Type B pancreatic cell (in vitro differentiated cells): ENCODE results near the gene TMEM253. TPM values are rescaled to one million over a fixed set of nuclear protein-coding genes. Genes with fewer than 3 reads are reported as not detected.

ENCODE experiments used
- DNase-seq: peaks from one replicate; pipeline ENCODE4 v3.0.0; 2021; ENCODE audit warnings: mixed read lengths; ENCODE audit not compliant: unreplicated experiment; ENCODE audit errors: extremely low spot score
- H3K27ac Mint-ChIP-seq: 2 replicates; pipeline ENCODE4 v1.8.0; 2021; ENCODE audit warnings: mild to moderate bottlenecking, mixed read lengths
- H3K27me3 Mint-ChIP-seq: 2 replicates; pipeline ENCODE4 v1.8.0; 2021; ENCODE audit warnings: mixed read lengths
- H3K36me3 Mint-ChIP-seq: 2 replicates; pipeline ENCODE4 v1.8.0; 2021; ENCODE audit warnings: mixed read lengths
- H3K4me1 Mint-ChIP-seq: one replicate; pipeline ENCODE4 v1.8.0; 2021; ENCODE audit warnings: mixed read lengths; ENCODE audit not compliant: unreplicated experiment
- H3K4me3 Mint-ChIP-seq: 2 replicates; pipeline ENCODE4 v1.8.0; 2021; ENCODE audit warnings: mild to moderate bottlenecking, mixed read lengths
- H3K9me3 Mint-ChIP-seq: 2 replicates; pipeline ENCODE4 v1.8.0; 2021; ENCODE audit warnings: mixed read lengths
- CTCF ChIP-seq: fragments of 200-600 bp; sonication (generic); conservative IDR thresholded peaks from 2 replicates; pipeline ENCODE4 v1.5.0; 2021; ENCODE audit warnings: antibody characterized with exemption, mild to moderate bottlenecking
- total RNA-seq: library from RNA; stranded (reverse); gene quantifications from 2 replicates; pipeline ENCODE4 v1.2.1, GENCODE V29; 2021; ENCODE audit warnings: low replicate concordance

Gene TMEM253
- total RNA-seq, 1 donor from 2014 or later = 1.8 TPM

DNA sequence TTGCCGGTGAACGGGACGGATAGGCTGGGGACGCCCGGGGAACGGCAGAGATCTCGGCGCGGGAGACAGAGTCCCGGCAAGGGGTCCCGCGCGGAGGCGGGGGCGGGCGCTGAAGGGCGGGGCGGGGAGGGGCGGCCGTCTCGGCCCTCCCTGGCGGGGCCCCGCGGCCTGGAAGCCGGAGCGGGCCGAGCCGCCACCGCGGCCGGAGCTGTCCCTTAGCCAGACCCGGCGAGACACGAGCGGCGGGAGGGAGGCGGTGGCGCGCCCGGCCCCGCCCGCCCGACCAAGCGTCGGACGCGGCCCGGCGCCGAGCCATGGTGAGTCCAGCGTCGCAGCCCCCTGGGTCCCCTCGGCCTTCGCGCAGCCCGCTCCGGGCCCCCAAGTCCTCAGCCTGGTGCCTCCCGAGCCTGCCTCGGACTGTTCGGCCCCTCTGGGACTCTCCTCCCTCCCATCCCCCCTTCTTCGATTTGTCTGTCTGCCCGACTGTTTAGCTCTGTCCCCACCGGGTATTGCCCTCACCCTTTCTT is 30.7 kb upstream of the TMEM253 start, which contains the start of gene ARHGEF40:
Gene ARHGEF40, plus strand, starts transcription at position 222 of the 527 bp plus-strand sequence. Its CDS starts 93 bp downstream, at position 315.
- no peaks in the 10 kb centered on the region for H3K9me3 Mint-ChIP-seq
- peak within 1 kb of the TSS; percentile 94 for H3K4me3 Mint-ChIP-seq
- H3K27me3 Mint-ChIP-seq = peaks cover 28% of the 10 kb centered on the region
- DNase-seq = no peak
- peaks cover 6% of the 10 kb centered on the region for H3K36me3 Mint-ChIP-seq
- peaks cover 22% of the 10 kb centered on the region for H3K4me1 Mint-ChIP-seq
- TF ChIP-seq CTCF = no peak
- peak within 1 kb of the TSS; percentile 73 for H3K27ac Mint-ChIP-seq

DNA sequence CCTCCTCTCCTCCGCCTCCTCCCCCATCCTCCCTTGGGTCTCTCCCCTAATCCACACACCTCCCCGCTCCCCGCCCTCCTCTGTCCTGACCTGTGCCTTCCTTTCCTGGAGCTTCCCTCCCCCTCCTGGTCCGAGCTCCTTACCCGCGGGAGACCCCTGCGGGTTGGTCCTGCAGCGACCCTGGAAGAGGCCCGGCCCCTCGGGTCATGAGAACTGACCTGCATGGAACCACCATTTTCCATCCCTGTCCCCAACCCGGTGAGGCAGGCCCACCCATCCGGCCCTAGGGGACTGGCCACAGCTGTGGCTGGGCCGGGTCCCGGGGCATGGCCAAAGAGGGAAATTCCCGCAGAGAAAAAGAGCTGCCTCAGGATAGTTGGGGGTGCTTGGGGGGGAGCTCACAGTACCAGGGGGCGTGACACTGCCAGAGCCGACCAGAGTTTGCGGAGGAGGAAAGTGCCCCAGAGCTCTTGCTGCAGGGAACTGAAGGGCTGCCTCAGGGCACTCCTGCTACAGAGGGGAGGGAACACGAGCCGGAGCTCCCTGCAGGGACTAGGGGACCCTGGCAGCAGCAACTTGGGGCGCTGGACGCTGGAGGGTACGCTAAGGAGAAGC is 30.1 kb upstream of the TMEM253 start:
- H3K4me1 Mint-ChIP-seq = peaks cover 24% of the 10 kb centered on the region
- H3K27ac Mint-ChIP-seq = peak overlapping the region; percentile 51
- TF ChIP-seq CTCF = no peak
- no peak for DNase-seq
- H3K36me3 Mint-ChIP-seq = peaks cover 8% of the 10 kb centered on the region
- H3K9me3 Mint-ChIP-seq = no peaks in the 10 kb centered on the region
- peak overlapping the region; percentile 94 for H3K4me3 Mint-ChIP-seq
- peaks cover 25% of the 10 kb centered on the region for H3K27me3 Mint-ChIP-seq

DNA sequence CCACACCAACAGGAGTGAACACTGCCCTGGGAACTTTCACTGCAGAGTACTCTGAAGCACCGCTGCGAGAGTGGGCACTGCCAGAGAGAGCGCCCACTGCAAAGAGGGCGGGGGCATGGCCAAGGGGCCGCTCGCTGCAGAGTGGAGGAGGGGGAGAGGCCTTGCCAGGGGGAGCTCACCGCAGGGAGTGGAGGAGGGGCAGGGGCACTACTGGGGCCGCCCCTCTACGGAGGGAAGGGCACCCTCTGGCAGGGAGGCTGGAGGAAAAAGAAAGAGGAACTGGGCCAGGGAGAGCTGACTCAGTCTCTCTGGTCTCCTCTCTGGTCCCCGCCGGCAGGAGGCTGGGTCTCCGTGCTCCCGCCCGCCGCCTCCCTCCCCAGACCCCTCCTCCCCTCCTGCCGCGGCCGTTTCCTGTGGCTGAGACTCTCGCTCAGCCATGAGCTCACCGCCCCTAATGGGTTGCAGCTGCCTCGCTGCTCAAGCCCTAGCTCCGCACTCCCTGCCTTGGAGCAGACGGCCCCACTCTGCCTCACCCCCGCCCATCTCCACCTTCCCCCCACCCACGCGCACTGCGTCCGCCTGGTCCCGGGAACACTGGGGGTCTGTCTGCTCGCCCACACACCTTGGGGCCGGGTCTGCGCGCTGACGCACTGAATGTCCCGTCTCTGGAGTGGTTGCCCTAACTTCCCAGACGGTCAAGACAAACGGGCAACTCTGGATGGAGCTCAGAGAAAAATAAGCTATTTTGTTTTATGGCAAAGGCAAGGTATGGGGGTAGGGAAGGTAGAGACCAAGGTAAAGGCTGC is 29.4 kb upstream of the TMEM253 start:
- Mint-ChIP-seq H3K4me1 (peaks cover 27% of the 10 kb centered on the region), H3K9me3 (no peaks in the 10 kb centered on the region), H3K4me3 (peak overlapping the region; percentile 94), H3K27ac (peak overlapping the region; percentile 61), H3K27me3 (peaks cover 21% of the 10 kb centered on the region), H3K36me3 (peaks cover 15% of the 10 kb centered on the region)
- peak; percentile 45 for TF ChIP-seq CTCF
- DNase-seq = peak; percentile 88

DNA sequence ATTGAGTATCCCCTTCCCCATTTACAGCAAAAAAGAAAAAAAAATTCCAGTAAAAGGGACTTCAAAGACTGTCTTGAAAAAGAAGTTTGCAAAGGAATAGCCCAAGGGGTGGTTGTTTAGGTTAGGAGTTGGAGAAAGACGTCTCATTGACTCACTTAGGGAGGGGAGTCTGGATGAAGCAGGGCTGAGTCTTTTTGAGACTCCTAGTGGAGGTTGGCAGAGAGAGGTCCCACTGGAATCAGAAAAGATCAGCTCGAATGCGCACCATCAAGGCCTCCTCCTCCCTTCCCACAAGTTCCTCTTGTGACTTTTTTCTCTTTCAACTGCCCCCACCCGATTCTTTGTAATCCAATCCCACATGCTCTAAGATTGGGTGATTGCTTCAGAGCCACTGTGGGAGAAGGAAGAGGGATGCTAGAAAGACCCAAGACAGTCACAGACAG is 28.8 kb upstream of the TMEM253 start:
- DNase-seq = no peak
- H3K9me3 Mint-ChIP-seq = no peaks in the 10 kb centered on the region
- H3K4me3 Mint-ChIP-seq = peak overlapping the region; percentile 94
- TF ChIP-seq CTCF = no peak
- H3K27ac Mint-ChIP-seq = peak overlapping the region; percentile 61
- H3K4me1 Mint-ChIP-seq = peaks cover 27% of the 10 kb centered on the region
- peaks cover 18% of the 10 kb centered on the region for H3K27me3 Mint-ChIP-seq
- H3K36me3 Mint-ChIP-seq = peaks cover 15% of the 10 kb centered on the region

DNA sequence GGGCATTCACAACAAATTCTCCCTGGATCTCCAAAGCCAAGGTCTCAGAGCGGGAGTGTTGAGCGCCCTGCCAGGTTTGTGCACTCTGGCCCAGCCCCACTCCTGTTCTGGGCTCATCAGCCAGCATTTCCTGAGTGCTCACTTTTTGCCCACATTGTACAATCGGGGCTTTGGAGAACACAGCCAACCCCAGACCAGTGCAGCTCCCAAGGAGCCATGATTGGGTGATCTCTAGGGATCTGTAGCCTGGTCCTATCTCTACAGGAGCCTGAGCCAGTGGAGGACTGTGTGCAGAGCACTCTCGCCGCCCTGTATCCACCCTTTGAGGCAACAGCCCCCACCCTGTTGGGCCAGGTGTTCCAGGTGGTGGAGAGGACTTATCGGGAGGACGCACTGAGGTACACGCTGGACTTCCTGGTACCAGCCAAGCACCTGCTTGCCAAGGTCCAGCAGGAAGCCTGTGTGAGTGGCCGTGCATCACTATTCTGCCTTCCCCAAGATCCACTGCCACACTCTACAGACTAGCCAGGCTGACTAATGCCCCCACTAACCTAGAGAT is 28.0 kb upstream of the TMEM253 start:
- H3K4me1 Mint-ChIP-seq = peaks cover 27% of the 10 kb centered on the region

More for the DNA sequence above, 28.0 kb upstream of the TMEM253 start:
- Mint-ChIP-seq H3K9me3 (no peaks in the 10 kb centered on the region), H3K27me3 (peaks cover 14% of the 10 kb centered on the region), H3K27ac (no peak overlapping the region), H3K4me3 (peak overlapping the region; percentile 94), H3K36me3 (peaks cover 18% of the 10 kb centered on the region)
- DNase-seq = no peak
- no peak for TF ChIP-seq CTCF
